ENCODE measurements around the gene IGSF3. TPM values are rescaled to one million over a fixed set of nuclear protein-coding genes. Genes with fewer than 3 reads are reported as not detected.
"Not testable (repeated sequence)": the region's sequence is repeated elsewhere in the genome, so short reads cannot be mapped to it uniquely, and the experiment has no call there.

Gene IGSF3
- total RNA-seq, 2 experiments from 2014 or later: 0.08 to 0.22 TPM

DNA sequence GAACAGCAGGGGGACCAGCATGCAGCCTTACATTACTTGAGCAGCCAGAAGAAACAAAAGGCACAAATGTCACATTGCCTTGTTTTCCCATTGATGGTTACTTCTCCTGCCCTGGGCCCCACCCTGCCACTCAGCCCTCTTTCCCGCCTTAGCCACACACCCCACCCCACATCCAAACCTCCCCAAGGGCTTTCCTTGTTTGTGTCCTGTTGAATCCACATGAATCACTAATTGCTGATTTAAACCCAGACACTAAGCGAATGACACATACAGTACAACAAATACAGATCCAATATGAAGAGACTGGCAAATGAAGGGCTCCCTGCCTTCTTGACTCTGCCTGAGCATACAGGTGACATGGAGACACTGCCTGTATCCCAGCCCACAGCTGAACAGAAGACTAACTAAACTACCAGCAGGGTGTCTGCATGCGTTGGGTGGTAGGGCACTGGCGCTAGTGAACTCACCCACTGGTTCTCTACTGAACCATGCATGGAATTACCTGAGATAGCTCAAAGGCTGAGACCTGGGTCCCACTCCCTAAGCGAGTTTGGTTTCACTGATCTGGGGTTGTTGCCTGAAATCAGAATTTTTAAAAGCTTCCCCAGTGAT lies 3.1 kb downstream of the IGSF3 start:
- Histone ChIP-seq H3K9me3 (ENCODE audit: control insufficient read depth in 1 of 2, insufficient read depth in 1 of 2, low read length in 2 of 2) (no peaks in the 10 kb centered on the region), H3K36me3 (ENCODE audit: insufficient read depth, low read length) (no peaks in the 10 kb centered on the region), H3K27ac (ENCODE audit: low read depth in 1 of 2, low read length in 2 of 2) (no peak overlapping the region), H3K4me1 (ENCODE audit: insufficient read depth, low read length) (peaks cover 16% of the 10 kb centered on the region), H3K27me3 (ENCODE audit: control insufficient read depth in 1 of 2, insufficient read depth in 2 of 2, low read length in 2 of 2) (peaks cover 23 to 25% of the 10 kb centered on the region in 2 experiments), H3K4me3 (ENCODE audit: low read length) (no peak overlapping the region)
- peaks cover 14% of the 10 kb centered on the region for H3K4me1 Mint-ChIP-seq (ENCODE audit: low read depth)
- intact Hi-C loops (cut with DNase I, micrococcal nuclease): no loop called here
- H3K27ac Mint-ChIP-seq: no peak overlapping the region
- peaks cover 59% of the 10 kb centered on the region for H3K27me3 Mint-ChIP-seq
- no peaks in the 10 kb centered on the region for H3K9me3 Mint-ChIP-seq
- TF ChIP-seq, protein P1, sequence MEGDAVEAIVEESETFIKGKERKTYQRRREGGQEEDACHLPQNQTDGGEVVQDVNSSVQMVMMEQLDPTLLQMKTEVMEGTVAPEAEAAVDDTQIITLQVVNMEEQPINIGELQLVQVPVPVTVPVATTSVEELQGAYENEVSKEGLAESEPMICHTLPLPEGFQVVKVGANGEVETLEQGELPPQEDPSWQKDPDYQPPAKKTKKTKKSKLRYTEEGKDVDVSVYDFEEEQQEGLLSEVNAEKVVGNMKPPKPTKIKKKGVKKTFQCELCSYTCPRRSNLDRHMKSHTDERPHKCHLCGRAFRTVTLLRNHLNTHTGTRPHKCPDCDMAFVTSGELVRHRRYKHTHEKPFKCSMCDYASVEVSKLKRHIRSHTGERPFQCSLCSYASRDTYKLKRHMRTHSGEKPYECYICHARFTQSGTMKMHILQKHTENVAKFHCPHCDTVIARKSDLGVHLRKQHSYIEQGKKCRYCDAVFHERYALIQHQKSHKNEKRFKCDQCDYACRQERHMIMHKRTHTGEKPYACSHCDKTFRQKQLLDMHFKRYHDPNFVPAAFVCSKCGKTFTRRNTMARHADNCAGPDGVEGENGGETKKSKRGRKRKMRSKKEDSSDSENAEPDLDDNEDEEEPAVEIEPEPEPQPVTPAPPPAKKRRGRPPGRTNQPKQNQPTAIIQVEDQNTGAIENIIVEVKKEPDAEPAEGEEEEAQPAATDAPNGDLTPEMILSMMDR (IDR thresholded peaks at IDR 0.05): no peak
- DNase-seq: no peak
- no peak overlapping the region for H3K4me3 Mint-ChIP-seq
- CTCF ChIA-PET: no interaction called here
- POLR2A ChIA-PET: no interaction called here
- H3K36me3 Mint-ChIP-seq (ENCODE audit: low read depth): no peaks in the 10 kb centered on the region
- no peak for ATAC-seq (ENCODE audit: poor library complexity)

DNA sequence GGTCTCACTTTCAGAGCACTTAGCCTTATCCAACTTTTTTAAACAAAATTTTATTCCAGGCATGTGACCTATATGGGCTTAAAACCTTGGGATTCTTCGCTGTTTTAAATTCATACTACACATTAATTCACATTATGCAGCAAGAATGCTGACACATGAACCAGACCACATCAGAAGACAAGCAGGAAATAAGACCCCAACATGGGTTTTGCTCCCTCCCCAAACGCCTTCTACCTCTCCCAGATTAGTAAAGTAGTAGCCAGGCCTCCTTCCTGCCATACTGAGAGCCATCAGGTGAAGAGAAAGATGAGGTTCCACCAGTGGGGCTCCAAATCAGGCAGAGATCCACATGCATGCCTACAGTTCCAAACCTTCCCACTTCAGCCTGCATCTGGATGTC lies 3.7 kb downstream of the IGSF3 start:
- H3K36me3 Mint-ChIP-seq (ENCODE audit: low read depth): no peaks in the 10 kb centered on the region
- no peaks in the 10 kb centered on the region for H3K9me3 Mint-ChIP-seq
- Histone ChIP-seq H3K36me3 (ENCODE audit: insufficient read depth, low read length) (no peaks in the 10 kb centered on the region), H3K4me1 (ENCODE audit: insufficient read depth, low read length) (peaks cover 16% of the 10 kb centered on the region), H3K27me3 (ENCODE audit: control insufficient read depth in 1 of 2, insufficient read depth in 2 of 2, low read length in 2 of 2) (peaks cover 23 to 25% of the 10 kb centered on the region in 2 experiments), H3K9me3 (ENCODE audit: control insufficient read depth in 1 of 2, insufficient read depth in 1 of 2, low read length in 2 of 2) (no peaks in the 10 kb centered on the region), H3K4me3 (ENCODE audit: low read length) (no peak overlapping the region), H3K27ac (ENCODE audit: low read depth in 1 of 2, low read length in 2 of 2) (no peak overlapping the region)
- TF ChIP-seq, protein P1 (IDR thresholded peaks at IDR 0.05): no peak
- intact Hi-C loops (cut with DNase I, micrococcal nuclease): no loop called here
- no peak for DNase-seq
- H3K27me3 Mint-ChIP-seq: peaks cover 54% of the 10 kb centered on the region
- H3K4me1 Mint-ChIP-seq (ENCODE audit: low read depth): peaks cover 14% of the 10 kb centered on the region
- POLR2A ChIA-PET: no interaction called here
- ATAC-seq (ENCODE audit: poor library complexity): no peak
- no peak overlapping the region for H3K27ac Mint-ChIP-seq
- CTCF ChIA-PET: no interaction called here
- no peak overlapping the region for H3K4me3 Mint-ChIP-seq

DNA sequence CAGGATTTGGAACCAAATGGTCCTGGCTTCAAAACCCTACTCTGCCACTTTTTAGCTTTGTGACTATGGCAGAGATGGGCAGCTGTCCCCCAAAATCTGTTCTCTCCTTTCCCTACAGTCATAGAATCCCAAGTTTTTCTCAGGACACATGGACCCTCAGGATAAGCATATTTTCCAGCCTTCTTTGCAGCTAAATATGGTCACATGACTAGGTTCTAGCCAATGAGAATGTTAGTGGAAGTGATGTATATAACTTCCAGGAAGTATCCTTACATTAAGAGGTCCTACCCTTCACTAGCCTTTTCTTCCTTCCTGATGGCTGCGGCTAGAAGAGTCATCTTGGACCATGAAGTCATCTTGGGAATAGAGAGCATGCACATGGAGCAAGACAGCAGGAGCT lies 5.9 kb downstream of the IGSF3 start:
- Histone ChIP-seq H3K27me3 (ENCODE audit: control insufficient read depth in 1 of 2, insufficient read depth in 2 of 2, low read length in 2 of 2) (peaks cover 13 to 18% of the 10 kb centered on the region in 2 experiments), H3K4me3 (ENCODE audit: low read length) (no peak overlapping the region), H3K36me3 (ENCODE audit: insufficient read depth, low read length) (no peaks in the 10 kb centered on the region), H3K4me1 (ENCODE audit: insufficient read depth, low read length) (peaks cover 7% of the 10 kb centered on the region), H3K9me3 (ENCODE audit: control insufficient read depth in 1 of 2, insufficient read depth in 1 of 2, low read length in 2 of 2) (no peaks in the 10 kb centered on the region), H3K27ac (ENCODE audit: low read depth in 1 of 2, low read length in 2 of 2) (no peak overlapping the region)
- ChIA-PET CTCF (no interaction called here), POLR2A (no interaction called here)
- Mint-ChIP-seq H3K27me3 (peaks cover 42% of the 10 kb centered on the region), H3K36me3 (ENCODE audit: low read depth) (no peaks in the 10 kb centered on the region), H3K4me1 (ENCODE audit: low read depth) (peaks cover 6% of the 10 kb centered on the region), H3K9me3 (no peaks in the 10 kb centered on the region), H3K4me3 (no peak overlapping the region), H3K27ac (no peak overlapping the region)
- intact Hi-C loops (cut with DNase I, micrococcal nuclease): no loop called here
- TF ChIP-seq, protein P1 (IDR thresholded peaks at IDR 0.05): no peak
- DNase-seq (no peak), ATAC-seq (ENCODE audit: poor library complexity) (no peak)

DNA sequence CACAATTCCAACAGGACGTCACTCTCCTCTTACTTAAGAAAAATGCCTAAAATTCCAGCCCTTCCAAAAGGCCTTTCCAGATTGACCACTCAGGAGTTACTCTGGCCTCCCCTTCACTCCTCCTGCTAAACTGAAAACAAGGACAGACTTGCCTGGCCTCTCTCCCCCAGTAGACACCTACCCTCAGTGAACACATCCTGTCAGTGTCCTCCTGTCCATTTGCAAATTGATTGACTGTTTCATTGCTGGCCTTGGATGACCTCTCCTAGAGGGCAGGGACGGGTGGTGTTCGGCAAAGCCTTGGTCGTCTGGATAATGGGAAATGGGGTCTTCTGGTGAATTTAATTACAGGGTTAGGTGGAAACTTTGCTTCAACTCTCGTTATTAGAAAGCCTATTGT lies 8.9 kb downstream of the IGSF3 start:
- H3K4me3 ChIP-seq (ENCODE audit: low read length); H3K9me3 Mint-ChIP-seq; H3K27me3 ChIP-seq (ENCODE audit: control insufficient read depth in 1 of 2, insufficient read depth in 2 of 2, low read length in 2 of 2); H3K36me3 ChIP-seq (ENCODE audit: insufficient read depth, low read length); H3K4me1 Mint-ChIP-seq (ENCODE audit: low read depth); H3K27ac ChIP-seq (ENCODE audit: low read depth in 1 of 2, low read length in 2 of 2); ATAC-seq (ENCODE audit: poor library complexity); POLR2A ChIA-PET; H3K36me3 Mint-ChIP-seq (ENCODE audit: low read depth); H3K27ac Mint-ChIP-seq; H3K4me3 Mint-ChIP-seq; DNase-seq; CTCF ChIA-PET; intact Hi-C loops (cut with DNase I, micrococcal nuclease); H3K4me1 ChIP-seq (ENCODE audit: insufficient read depth, low read length); H3K9me3 ChIP-seq (ENCODE audit: control insufficient read depth in 1 of 2, insufficient read depth in 1 of 2, low read length in 2 of 2): not testable (repeated sequence)
- peaks cover 15% of the 10 kb centered on the region for H3K27me3 Mint-ChIP-seq

DNA sequence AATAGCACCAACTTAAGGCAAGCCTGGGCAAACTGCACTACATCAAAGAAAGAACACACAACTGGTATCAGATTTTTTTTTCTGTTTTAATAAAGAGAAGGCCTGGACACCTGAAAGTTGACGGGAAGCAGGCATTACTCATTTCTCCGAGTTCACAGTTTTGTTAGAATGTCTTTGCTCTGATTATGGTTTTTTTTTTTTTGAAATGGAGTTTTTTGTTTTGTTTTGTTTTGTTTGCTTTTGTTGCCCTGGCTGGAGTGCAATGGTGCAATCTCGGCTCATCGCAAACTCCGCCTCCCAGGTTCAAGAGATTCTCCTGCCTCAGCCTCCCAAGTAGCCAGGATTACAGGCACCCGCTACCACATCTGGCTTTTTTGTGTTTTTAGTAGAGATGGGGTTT lies 9.7 kb downstream of the IGSF3 start:
- CTCF ChIA-PET; H3K9me3 ChIP-seq (ENCODE audit: control insufficient read depth in 1 of 2, insufficient read depth in 1 of 2, low read length in 2 of 2); H3K9me3 Mint-ChIP-seq; H3K36me3 Mint-ChIP-seq (ENCODE audit: low read depth); H3K27me3 Mint-ChIP-seq; H3K4me1 Mint-ChIP-seq (ENCODE audit: low read depth); H3K27me3 ChIP-seq (ENCODE audit: control insufficient read depth in 1 of 2, insufficient read depth in 2 of 2, low read length in 2 of 2); DNase-seq; ATAC-seq (ENCODE audit: poor library complexity); H3K36me3 ChIP-seq (ENCODE audit: insufficient read depth, low read length); H3K4me3 ChIP-seq (ENCODE audit: low read length); H3K4me3 Mint-ChIP-seq; H3K27ac Mint-ChIP-seq; intact Hi-C loops (cut with DNase I, micrococcal nuclease); POLR2A ChIA-PET; H3K4me1 ChIP-seq (ENCODE audit: insufficient read depth, low read length); H3K27ac ChIP-seq (ENCODE audit: low read depth in 1 of 2, low read length in 2 of 2): not testable (repeated sequence)
